COLO829 (cell line): ENCODE measurements around the gene PRRX1.

ENCODE experiments used
- DNase-seq: peaks from one replicate; pipeline ENCODE4 v3.0.0; 2012; ENCODE audit warnings: low spot score

Gene PRRX1

DNA sequence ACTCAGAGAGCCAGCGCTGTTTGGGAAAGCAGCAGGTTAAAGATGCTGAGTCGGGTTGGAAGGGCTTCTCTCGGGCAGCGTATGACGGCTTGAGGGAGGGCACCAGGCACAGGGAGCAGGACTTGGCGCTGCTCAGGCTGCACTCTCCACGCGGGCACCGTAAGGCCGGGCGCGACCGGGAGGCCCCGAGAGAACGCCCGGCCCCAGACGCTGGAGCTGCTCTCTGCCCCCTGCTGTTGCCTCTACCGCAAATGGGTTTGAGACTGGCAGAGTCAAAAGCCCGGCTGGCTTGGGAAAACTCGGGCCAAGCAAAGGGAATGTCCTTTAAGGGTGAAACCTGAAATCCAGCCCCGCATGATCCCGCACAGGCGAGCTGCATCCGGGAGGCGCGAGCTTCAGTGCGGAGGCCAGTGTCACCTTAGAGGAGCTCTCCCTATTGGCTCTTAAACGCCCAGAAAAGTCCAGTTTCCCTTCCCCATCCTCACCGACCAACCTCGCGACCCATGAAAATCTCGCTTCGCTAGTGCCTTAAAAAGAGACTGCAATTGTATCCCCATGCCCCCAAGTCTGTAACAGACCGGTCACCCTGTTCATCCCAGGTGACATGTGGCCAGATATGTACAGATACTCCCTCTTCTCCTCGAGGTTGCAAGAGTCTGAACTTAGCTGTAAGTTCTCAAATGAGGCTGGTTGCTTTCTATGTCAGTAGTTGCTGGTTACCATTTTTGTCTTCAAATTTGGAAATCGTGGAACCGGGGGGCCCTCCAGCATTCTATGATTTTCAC, 1.1 kb downstream of the PRRX1 start:
- no peak for DNase-seq

DNA sequence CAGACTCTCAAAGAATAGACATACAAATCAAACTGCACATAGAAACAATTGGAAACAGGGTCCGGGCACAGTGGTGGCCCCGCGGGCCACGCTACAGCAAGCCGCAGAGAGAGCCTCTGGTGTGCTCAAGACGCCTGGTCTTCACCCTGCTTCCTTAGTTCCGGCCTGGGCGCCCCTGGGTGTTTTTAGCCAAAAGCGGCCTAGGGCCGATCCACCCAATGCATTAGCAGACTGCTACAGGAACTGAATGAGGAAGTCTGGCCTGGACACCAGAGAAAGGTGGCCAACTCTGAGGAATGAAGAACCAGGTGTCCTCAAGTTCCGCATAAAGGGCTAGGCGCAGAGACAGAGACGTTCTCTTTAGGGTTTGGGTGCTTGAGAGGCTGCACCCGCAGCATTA, 1.7 kb downstream of the PRRX1 start:
- no peak for DNase-seq

DNA sequence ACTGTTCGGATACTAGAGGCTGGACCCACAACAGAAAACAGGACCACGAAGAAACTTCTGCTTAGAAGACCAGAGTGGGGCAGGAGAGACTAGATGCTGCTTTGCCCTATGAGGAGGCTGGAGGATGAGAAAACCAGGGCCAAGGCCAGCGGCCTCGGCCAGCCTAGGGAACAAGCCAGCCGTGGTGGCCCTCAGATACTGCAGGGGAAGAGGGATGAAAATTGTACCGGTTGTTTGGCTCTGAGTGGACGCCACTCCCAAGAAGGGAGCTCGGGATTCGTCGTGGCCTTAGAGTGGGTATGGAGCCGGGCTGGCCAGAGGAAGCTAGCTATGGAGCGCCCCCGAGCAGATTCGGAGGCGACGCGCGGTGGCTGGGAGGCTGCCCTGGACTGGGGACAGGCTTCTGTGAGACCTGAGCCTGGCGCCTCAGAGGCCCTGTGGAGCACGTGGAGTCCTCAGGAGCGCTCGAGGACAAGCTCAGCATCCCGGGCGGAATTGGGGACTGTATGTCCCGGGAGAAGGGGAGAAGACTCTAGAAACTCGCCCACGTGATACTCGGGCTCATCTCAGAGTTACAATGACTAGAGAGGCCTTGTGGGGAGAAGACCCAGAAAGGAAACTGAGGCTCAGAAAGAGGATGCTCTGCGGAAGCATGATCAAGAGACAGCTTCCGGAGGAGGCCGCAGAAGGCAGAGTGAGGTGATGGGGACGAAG, 2.8 kb downstream of the PRRX1 start:
- DNase-seq = no peak

DNA sequence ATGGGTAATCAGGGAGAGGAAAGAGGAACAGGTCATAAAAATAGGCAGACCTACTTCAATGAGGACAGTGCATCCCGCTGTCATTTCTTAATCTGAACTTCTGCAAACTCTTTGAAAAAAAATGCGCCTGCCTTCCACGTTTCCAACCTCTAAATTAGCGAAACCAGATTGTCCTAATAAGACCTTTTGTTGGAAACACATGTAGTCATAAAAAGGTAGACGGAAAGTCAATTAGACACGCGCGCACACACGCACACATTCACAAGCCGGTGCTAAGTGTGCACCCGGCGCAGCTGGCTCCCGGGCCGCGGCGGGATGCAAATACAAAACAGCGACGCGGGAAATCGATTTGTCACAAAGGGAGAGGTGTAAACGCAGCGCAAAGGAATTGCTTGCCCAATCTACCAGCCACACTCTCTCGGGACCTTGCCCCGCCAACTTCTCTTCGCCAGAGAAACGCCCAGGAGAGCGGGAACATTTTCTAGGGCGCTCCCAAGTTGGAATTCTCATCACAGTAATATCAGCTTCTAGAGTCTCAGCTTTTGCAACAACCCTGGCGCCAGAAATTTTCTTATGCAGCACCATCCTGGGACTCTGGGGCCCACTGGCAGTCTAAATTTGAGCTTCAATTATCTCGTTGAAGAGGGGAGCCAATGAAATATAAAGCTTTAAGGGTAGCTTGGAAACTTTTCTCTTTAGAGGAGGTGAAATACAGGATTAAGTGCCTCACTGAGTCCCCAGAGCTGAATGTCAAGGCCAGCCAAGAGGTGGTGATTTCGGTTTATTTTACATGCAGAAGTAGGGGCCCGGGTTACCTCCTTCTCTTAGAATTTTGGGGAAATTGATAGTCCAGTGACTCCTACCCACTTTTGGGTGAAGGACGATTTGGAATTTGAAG, 4.5 kb downstream of the PRRX1 start:
- no peak for DNase-seq

DNA sequence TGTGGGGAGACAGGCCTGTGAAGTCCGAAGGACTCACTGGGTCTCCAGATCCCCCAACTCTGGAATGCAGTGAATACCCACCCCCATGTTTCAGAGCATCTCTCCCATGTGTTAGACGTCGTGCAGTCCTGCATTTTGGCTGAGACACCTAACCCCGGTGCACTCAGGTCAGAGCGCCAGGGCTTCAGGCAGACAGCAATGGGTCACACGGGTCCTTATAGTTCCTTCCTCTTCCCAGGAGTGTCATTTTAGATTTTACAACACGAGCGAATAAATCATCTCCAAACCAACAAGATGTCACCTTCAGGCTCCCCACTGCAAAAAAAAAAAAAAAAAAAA, 5.1 kb downstream of the PRRX1 start:
- DNase-seq = no peak

DNA sequence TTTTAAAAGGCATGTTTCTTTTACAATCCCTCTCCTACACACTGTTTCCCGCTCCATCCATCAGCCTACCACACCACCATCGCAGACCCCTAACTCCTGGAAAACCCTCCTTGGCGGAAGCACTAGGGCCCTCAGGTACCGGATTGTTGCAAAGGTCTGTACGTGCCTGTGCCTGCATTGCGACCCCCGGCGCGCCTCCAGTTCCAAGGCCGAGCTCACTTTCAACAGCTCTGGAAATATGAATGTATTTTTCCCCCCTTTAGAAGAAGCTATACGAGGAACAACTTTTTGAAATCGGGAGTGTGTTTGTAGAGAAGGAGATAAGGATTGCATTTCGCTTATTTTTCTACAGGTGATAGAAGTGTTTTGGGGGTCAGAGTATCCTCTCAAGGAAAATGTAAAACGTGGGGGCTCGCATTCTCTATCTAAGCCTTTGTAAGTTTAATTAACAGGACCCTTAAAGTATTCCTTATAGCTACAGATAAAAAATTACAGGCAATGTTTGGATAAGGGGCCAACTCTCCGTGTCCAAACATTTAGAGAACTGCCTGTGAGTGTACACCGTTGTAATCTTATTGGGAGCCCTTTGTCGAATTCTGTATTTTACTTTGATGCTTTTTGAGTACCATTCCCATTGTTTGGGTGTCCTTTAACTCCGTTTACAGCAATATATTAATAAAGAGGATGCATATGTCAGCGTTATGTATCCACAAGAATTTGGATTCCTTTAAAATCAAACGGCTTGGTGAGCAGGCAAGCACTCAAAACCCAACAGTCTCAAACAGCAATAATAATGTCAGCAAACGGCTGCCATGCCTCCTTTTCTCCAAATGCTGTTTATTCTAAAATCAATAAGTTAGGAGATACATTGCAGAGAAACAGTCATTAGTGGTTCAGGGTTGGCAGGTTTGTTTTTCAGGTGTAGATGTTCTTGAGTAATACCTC, 5.9 kb downstream of the PRRX1 start:
- DNase-seq = no peak

DNA sequence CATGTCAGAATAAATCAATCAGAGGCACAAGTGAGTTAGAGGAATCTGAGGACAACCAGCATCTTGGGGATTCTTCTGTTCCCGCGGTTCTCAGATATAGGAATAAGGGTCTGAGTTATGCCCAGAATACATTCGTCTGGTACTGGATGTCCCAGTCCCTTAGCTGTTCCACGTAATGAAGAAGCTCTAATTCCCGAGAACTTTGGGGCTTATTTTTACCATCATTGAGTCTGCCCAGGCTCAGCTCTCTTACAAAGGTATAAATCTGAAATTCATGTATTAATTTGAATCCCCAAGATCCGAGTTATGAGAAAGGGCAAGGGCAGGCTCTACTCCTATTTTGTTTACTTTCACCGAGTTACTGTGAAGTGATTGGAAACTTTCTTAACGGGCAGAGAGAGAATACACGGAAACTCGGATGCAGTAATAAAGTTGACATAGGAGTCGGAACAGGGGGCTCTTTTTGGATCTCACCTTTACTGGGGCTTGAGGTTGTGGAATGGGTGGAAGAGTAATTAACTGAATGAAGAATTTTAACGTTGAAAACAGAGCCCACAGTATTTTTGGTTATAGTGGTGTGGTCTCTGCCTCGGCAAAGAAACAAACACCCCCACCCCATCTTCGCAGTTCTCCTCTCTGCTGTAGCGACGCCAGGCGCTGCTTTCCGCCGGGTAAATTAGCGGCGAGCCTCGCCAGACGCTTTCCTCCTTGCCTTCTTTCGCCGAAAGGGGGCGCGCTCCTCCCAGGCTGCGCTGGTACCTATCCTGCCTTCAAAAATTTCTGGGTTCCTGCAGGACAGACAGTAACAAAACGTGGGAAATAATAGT, 7.1 kb downstream of the PRRX1 start:
- DNase-seq = no peak

DNA sequence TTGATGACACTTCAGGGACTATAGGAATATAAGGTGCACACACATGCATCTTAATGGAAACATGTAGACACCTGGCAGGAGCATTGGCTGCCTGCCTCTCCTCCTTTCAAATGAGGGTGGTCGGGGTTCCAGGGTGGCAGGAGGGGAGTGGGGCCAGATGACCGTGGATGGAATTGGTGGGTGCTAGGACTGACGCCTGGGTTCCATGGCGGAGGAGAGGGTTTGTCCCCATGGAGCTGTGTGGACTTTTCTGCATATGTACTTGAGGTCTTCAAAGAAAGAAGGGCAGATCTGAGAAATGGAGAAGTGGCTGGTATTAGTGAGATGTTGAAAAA, 7.7 kb downstream of the PRRX1 start:
- DNase-seq = no peak

DNA sequence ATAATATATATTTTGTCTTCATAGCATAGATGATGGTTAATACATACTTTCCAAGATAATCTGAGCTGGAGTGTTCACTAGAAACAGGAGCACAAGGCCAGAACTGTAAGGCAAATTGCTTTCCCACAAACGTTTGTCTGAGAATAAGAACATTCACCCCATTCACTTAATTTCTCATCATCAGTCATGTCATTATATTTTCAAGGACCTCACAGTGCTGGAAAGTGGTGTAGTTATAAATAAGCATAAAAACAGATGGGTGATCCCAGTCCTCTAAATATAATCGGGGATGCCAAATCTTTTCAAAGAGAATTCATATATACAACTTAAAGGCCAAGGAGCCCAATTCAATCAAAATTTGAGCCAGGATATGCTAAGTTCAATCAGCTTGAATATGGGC, 8.4 kb downstream of the PRRX1 start:
- no peak for DNase-seq

DNA sequence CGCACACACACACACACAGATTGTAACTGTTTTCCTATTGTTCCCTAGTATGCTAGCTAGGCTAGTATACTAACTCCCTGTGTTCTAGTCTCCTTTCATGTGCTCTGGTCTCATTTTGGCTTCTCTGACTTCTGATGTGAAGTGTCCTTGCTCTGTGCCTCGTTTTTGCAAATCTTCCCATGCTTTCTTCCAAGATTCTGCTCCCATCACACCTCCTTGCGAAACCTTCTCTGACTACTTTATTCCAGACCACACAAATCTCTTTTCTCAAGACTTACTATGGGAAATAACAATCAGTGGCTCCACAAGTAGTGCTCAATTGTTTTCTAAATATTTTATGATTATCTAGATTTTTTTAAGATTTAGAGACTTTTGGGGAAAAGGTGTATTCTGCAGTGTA, 10.3 kb downstream of the PRRX1 start:
- DNase-seq = no peak

DNA sequence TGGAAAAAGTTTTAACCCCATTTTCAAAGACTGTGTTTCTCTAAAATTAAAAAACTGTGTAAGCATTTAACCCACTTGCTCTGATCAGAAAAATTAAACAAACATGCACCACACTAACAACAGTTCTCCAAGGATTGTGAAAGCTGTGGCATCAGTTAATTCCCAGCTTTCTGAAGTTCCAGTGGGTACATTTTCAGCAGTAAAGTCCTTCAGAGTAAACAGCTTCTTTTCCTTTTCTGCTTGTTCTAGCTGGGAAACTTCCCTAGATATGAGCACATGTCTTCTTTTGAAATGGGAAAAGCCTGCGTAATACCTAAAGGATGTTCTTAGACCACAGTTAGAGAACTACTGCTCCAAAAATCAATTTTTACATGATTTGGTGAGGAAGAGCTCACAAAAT, 11.1 kb downstream of the PRRX1 start:
- no peak for DNase-seq

DNA sequence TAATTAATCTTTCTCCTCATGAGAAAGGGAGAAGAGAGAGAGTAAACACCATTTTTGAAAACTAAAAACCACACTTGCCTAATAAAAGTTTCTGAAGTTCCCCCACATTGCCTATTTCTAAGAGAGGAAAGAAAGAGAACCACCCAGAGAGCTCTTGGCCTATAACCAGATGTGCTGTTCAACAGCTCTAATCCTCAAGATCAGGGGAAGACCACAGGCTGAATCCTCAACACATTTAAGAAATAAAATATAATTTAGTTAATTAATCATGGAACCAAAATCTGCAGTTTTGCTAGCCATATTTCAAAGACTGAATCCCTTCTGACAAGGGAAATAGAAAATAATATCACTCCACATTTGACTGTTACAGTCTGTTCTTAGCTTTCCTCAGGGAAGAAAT, 11.9 kb downstream of the PRRX1 start:
- DNase-seq = no peak

DNA sequence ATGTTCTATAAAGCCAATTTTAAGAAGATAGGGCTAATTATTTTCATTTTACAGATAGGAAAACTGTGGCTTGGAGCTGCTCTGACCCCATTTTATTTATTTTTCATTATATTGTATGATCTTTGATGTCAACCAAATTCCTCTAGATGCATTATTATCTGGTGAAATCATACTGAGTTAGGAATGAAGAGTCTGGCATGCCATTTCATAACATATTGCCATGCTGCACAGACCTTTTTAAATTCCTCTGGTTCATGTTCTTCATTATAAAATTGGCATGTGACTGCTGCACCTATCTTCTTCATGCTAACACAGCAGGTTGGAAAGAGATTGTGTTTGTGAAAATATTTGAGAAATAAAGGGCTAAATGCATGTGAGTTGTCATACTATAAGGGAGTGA, 12.7 kb downstream of the PRRX1 start:
- DNase-seq = no peak

DNA sequence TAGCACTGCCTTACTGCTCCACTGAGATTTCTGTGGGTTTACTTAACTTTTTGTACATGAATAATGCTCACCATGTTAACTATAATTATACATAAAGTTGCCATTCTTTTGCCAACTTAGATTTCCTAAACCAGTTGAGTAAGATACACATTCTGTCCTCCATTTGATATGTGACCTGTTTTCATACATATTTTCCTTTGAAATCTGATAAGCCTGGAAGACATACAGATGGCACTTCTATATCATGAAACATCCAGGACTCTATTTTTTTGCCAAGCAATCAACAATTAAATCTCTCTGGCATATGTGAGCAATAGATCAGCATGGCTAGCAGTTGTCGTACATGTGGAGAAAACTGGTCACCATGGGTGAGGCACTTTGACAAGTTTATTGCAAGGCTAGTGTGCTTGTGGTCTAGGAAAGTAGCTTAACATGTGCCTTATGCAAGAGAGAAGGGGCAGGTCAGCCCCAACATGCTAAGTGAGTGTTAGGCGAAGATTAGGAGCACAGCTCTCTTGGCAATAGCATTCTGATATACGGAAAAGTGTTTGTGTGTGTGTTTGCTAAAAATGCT, 14.2 kb downstream of the PRRX1 start:
- no peak for DNase-seq

DNA sequence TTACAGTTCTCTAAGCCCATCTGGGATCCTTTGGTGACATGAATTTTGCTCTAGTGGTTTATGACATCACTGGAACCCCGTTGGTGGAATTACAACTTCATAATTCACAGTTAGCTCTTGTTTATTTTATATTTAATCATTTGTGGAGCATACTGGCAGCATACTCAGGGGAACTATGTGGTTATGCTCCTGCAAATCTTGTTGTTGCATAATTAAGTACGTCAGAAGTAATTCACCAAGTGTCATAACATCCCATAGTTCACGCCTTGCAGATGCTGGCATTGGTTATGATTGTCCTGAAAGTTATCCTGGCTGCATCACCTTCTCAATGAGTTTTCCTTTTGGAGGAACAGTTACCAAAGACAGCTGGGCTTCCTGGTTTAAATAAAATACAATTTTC, 16.5 kb downstream of the PRRX1 start:
- no peak for DNase-seq

DNA sequence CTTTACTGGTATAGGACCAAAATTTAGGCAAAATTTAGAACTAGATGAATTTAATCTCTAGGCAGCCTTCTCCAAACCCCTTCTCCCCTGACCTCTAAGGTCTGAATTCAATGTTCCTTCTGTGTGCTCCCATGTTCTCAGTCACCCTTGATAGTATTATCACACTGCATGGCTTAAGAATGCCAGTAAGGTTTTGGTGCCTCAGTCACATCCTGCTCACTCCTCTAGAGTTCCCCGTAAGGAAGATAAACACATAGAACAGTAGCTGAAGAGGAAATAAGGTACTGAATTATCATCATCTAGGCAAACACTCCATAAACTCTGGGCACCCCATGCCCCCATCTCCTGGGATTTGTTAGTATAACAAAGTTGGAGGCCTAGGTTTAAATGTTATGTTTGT, 18.2 kb downstream of the PRRX1 start:
- DNase-seq = no peak

DNA sequence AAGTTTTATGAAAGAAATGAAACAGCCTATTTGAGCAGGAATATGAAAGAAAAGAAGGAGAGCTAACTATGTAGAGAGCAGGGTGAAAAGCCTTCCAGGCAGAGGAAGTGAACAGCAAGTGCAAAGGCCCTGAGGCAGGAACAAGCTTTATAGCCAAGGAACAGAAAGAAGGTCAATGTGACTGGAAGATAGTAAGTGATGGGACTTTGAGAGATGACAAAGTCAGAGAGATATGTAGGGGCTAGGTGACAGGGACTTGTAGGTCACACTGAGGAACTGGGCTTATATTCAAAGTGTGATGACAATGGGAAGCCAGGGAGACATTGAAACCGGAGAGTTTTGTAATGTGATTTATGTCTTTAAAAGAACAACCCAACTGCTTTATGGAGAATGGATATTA, 18.9 kb downstream of the PRRX1 start:
- no peak for DNase-seq

DNA sequence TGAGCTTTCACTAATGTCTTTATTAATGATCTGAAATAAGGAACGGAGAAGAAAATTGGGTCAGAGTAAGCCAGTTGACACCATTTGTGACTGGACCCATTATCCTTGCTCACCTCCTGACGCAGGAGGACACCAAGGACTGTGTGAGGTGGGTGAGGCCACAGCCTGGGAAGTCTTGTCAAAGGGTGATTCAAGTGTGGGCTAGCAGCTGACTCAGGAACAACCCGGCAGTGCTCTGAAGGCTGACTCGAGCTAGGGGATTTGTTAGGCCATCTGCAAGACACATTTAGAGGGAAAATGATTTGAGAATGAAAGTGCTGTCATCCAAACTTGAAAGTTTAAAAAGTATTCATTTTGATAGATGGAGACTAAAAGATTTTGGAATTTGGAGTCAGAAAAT, 21.2 kb downstream of the PRRX1 start:
- no peak for DNase-seq

DNA sequence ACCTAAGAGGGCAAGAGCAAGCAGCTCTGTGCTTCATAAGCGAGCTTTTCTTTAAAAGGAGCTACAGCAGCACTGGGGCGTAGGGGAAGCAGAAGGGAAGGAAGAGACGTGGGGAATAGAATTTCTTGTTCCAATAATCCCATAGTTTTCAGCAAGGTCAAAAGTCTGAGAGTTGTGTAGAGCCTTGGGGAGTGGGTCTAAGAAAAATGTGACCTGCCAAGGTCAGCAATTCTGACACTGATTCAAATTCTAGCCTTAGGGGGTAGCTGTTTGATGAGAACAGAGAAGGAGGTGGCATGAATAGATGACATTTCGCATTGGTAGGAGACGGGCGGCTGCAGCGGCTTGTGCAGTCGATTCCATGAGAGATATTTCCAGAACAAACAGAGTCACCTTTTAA, 22.4 kb downstream of the PRRX1 start:
- no peak for DNase-seq

DNA sequence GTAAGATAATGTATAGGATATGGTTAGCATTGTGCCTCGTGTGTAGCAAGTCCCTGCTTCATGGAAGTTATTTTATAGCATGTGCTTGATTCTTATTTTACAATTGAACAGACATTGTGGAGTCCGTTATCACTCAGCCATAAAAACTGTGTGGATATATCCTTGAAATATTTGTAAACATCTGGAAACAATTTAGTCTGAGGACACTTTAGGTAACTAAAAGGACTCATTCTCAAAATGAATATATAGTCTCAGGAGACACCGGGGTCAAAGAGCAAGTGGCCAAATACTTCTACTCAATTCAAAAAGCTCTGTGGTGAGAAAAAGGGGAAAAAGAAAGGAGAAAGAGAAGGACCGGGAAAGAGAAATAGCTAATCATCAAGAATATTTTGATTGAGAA, 23.7 kb downstream of the PRRX1 start:
- no peak for DNase-seq

DNA sequence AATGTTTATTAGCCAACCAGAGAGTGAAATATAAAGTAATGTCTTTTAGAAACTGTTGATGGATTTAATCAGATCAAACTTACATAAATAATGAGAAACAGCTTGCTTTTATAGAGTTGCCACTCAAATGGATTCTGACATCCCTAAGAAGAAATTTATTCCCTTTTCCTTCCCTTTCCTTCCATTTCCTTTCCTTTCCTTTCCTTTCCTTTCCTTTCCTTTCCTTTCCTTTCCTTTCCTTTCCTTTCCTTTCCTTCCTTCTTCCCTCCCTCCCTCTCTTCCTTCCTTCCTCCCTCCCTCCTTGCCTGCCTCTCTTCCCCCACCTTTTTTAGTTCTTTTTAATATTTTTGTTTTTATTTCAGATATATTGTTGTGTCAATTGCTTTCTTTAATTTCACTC, 27.3 kb downstream of the PRRX1 start:
- no peak for DNase-seq
